Inflammatory macrophage treated with lipopolysaccharide for 4 hours (primary cell): ENCODE data around the gene ANKZF1.

ENCODE experiments used
- DNase-seq: peaks from one replicate; pipeline ENCODE4 v3.0.0-alpha.2; 2020

Gene ANKZF1

GRCh38 chr2:219284501-219285372 is 55.1 kb downstream of the ANKZF1 start:
- DNase-seq: no peak

- no peak for DNase-seq
These were observed 55.7 kb downstream of the ANKZF1 start for GRCh38 chr2:219285373-219285735.

GRCh38 chr2:219285894-219286425 is 56.4 kb downstream of the ANKZF1 start:
- no peak for DNase-seq
